PC-9 (cell line): Measurements from ENCODE around the gene ZNF784. TPM values are rescaled to one million over a fixed set of nuclear protein-coding genes. Genes with fewer than 3 reads are reported as not detected.

Experiments
- BruUV-seq: library from RNA; stranded (reverse); fragments of 400-500 nt; replicated peaks from 2 replicates; lab custom pipeline; 2021; lab: Mats Ljungman, UMichigan
- CTCF ChIA-PET: fragments of 300-600 bp; sonication (Branson Sonifier 250); formaldehyde crosslinking; loops from one replicate; lab custom pipeline; 2022; ENCODE audit warnings: antibody characterized with exemption; lab: Charles Lee
- POLR2A ChIA-PET: fragments of 300-600 bp; sonication (Branson Sonifier 250); formaldehyde crosslinking; loops from one replicate; lab custom pipeline; 2022; ENCODE audit warnings: antibody characterized with exemption; ENCODE audit not compliant: unreplicated experiment; lab: Charles Lee
- DNase-seq, 2 experiments: peaks; one replicate each; pipeline versions ENCODE4 v3.0.0 to v3.0.0-alpha.2; 2015 to 2022; ENCODE audit warnings: mixed read lengths in 1 of 2
- H2AFZ ChIP-seq: fragments of 200-600 bp; sonication (generic); 2 replicates; pipeline ENCODE4 v1.8.1; 2017; ENCODE audit warnings: antibody characterized with exemption
- H3F3A ChIP-seq: fragments of 200-600 bp; sonication (generic); 2 replicates; pipeline ENCODE4 v1.8.1; 2017; ENCODE audit warnings: antibody characterized with exemption, mild to moderate bottlenecking, low read depth; ENCODE audit not compliant: insufficient read depth
- H3K27ac ChIP-seq: fragments of 200-600 bp; sonication (generic); 2 replicates; pipeline ENCODE4 v1.6.1; 2016; ENCODE audit warnings: mixed run types
- H3K27me3 ChIP-seq: fragments of 200-600 bp; sonication (generic); 2 replicates; pipeline ENCODE4 v1.6.1; 2016; ENCODE audit warnings: low read depth, mixed run types; ENCODE audit not compliant: insufficient read depth
- H3K36me3 ChIP-seq: fragments of 200-600 bp; sonication (generic); 2 replicates; pipeline ENCODE4 v1.6.1; 2016; ENCODE audit warnings: low read depth, mixed run types
- H3K4me1 ChIP-seq: fragments of 200-600 bp; sonication (generic); replicated peaks from 2 replicates; pipeline ENCODE4 v1.6.1; 2016; ENCODE audit warnings: mixed run types; ENCODE audit not compliant: insufficient read depth
- H3K4me2 ChIP-seq: fragments of 200-600 bp; sonication (generic); 2 replicates; pipeline ENCODE4 v1.6.1; 2017; ENCODE audit warnings: mixed run types
- H3K4me3 ChIP-seq: fragments of 200-600 bp; sonication (generic); 2 replicates; pipeline ENCODE4 v1.6.1; 2016; ENCODE audit warnings: mixed run types
- H3K79me2 ChIP-seq: fragments of 200-600 bp; sonication (generic); 2 replicates; pipeline ENCODE4 v1.6.1; 2017; ENCODE audit warnings: low read depth, mixed run types
- H3K9me2 ChIP-seq: fragments of 200-600 bp; sonication (generic); 2 replicates; pipeline ENCODE4 v1.8.1; 2017; ENCODE audit warnings: mild to moderate bottlenecking; ENCODE audit not compliant: insufficient read depth
- H3K9me3 ChIP-seq: fragments of 200-600 bp; sonication (generic); 2 replicates; pipeline ENCODE4 v1.8.1; 2016; ENCODE audit warnings: low read depth; ENCODE audit not compliant: insufficient read depth
- H4K20me1 ChIP-seq: fragments of 200-600 bp; sonication (generic); 2 replicates; pipeline ENCODE4 v1.8.1; 2017; ENCODE audit not compliant: insufficient read depth
- EZH2 ChIP-seq: fragments of 200-600 bp; sonication (generic); IDR thresholded peaks from 2 replicates; pipeline ENCODE4 v1.8.0; 2017; ENCODE audit warnings: antibody characterized with exemption, low read depth
- intact Hi-C: fragments of 100-400 bp; cut with micrococcal nuclease; formaldehyde crosslinking; loops from one replicate; pipeline ENCODE4 v1.10.0; 2022; ENCODE audit not compliant: unreplicated experiment
- total RNA-seq: library from RNA; stranded (reverse); gene quantifications from 2 replicates; pipeline ENCODE4 v1.2.3, GENCODE V29; 2021
- TF ChIP-seq, protein P1 (sequence below): fragments of 200-600 bp; sonication (generic); conservative IDR thresholded peaks from 2 replicates; pipeline ENCODE4 v1.6.1; 2017; ENCODE audit warnings: mixed run types, antibody characterized with exemption, mild to moderate bottlenecking, moderate library complexity

The ZNF784 gene
- total RNA-seq, 1 experiment from 2014 or later: 5.4 TPM

DNA sequence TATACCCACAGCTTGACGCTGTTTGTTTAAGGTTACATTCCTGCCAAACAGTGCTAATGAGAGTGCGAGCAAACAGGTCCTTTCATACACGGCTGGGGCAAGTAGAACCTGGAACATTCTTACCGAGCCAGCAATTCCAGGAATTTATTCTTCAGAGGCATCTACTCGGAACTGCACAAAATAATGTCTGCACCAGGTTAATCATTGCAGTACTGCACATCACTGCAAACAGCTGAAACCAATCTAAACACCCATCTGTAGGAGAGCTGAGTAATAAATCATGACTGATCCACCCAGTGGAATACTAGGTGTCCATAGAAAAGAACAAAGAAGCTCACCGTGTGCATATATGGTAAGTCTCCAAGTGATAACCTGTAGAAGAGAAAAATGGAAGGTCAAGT, 42.5 kb downstream of the ZNF784 start:
- H3K9me3 ChIP-seq: no peaks in the 10 kb centered on the region
- ChIA-PET POLR2A (interaction anchor here (0.7 to 1.6 kb wide), 2 partner anchors 17 to 97 kb away, joined by 6 to 8 read pairs; partner anchors contain the start of genes FIZ1 and NAT14), CTCF (interaction anchor here (0.6 kb wide), 1 partner anchor 33 kb away, joined by 9 read pairs; no protein-coding TSS in a partner anchor)
- no peak for TF ChIP-seq EZH2
- TF ChIP-seq, protein P1, sequence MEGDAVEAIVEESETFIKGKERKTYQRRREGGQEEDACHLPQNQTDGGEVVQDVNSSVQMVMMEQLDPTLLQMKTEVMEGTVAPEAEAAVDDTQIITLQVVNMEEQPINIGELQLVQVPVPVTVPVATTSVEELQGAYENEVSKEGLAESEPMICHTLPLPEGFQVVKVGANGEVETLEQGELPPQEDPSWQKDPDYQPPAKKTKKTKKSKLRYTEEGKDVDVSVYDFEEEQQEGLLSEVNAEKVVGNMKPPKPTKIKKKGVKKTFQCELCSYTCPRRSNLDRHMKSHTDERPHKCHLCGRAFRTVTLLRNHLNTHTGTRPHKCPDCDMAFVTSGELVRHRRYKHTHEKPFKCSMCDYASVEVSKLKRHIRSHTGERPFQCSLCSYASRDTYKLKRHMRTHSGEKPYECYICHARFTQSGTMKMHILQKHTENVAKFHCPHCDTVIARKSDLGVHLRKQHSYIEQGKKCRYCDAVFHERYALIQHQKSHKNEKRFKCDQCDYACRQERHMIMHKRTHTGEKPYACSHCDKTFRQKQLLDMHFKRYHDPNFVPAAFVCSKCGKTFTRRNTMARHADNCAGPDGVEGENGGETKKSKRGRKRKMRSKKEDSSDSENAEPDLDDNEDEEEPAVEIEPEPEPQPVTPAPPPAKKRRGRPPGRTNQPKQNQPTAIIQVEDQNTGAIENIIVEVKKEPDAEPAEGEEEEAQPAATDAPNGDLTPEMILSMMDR: no peak
- H3K4me1 ChIP-seq: peaks cover 13% of the 10 kb centered on the region
- H3K79me2 ChIP-seq: peaks cover 18% of the 10 kb centered on the region
- peaks cover 46% of the 10 kb centered on the region; the same call in 1 of the 2 replicates for H3F3A ChIP-seq
- H3K27me3 ChIP-seq: 0 out of 2 replicates have a peak, but pooled peaks cover 5% of the 10 kb centered on the region
- H4K20me1 ChIP-seq: peaks cover 2% of the 10 kb centered on the region; the same call in 1 of the 2 replicates
- no peaks in the 10 kb centered on the region for H3K9me2 ChIP-seq
- H3K36me3 ChIP-seq: peaks cover 6% of the 10 kb centered on the region; the same call in 1 of the 2 replicates
- H3K27ac ChIP-seq: no peak overlapping the region
- no TSS peak for BruUV-seq
- intact Hi-C loops: no loop called here
- no peak overlapping the region for H2AFZ ChIP-seq
- no peak for DNase-seq
- no peak overlapping the region for H3K4me2 ChIP-seq
- H3K4me3 ChIP-seq: no peak overlapping the region

DNA sequence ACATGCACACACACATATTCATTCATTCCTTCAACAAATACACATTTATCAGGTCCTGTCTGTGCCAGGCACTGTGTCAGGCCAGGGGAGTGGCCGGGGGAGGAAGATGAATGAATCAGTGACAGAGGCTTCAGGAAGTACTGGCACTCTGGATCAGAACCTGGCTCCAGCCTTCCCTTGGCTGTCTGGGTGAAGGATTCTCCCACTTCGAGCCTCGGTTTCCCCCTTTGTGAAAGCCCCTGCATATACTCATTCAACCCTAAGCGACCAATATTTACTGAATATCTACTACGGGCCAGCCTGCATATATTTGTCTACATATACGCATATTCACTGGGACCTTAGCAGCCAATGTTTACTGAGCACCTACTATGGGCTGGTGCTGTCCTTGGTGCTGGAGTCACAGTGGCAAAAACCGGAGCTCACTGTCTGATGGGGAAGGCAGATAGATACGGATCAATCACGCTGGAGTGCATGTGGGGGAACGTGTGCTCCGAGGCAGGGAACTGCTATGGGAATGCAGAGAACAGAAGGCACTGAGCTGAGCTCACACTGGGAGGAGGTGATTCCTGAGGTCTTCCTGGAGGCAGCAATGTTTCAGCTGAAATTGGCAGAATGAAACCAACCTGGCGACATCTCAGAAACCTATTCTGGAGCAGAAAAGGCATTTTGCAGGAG, 43.1 kb downstream of the ZNF784 start:
- no peaks in the 10 kb centered on the region for H3K9me3 ChIP-seq
- H3K9me2 ChIP-seq: no peaks in the 10 kb centered on the region
- peak overlapping the region; percentile 91 for H3K4me2 ChIP-seq
- H2AFZ ChIP-seq: peak overlapping the region; percentile 87
- no peak for TF ChIP-seq EZH2
- TF ChIP-seq, protein P1: no peak
- ChIA-PET CTCF (interaction anchor here (0.5 to 0.6 kb wide), 2 partner anchors 32 to 1102 kb away, joined by 7 to 9 read pairs; no protein-coding TSS in a partner anchor), POLR2A (interaction anchor here (0.6 to 1.6 kb wide), 4 partner anchors 18 to 96 kb away, joined by 5 to 8 read pairs (median 6); partner anchors contain the start of genes FIZ1 and NAT14)
- H3K4me3 ChIP-seq: peak overlapping the region; percentile 98
- H3K27ac ChIP-seq: no peak overlapping the region
- no peak for DNase-seq
- peaks cover 18% of the 10 kb centered on the region for H3K79me2 ChIP-seq
- H3K4me1 ChIP-seq: peaks cover 8% of the 10 kb centered on the region
- H3K27me3 ChIP-seq: 0 out of 2 replicates have a peak, but pooled peaks cover 5% of the 10 kb centered on the region
- peaks cover 9% of the 10 kb centered on the region; the same call in 1 of the 2 replicates for H3K36me3 ChIP-seq
- peaks cover 7% of the 10 kb centered on the region; the same call in 1 of the 2 replicates for H4K20me1 ChIP-seq
- peaks cover 42% of the 10 kb centered on the region; the same call in 1 of the 2 replicates for H3F3A ChIP-seq
- TSS peak; percentile 63 for BruUV-seq
- intact Hi-C loops: no loop called here

DNA sequence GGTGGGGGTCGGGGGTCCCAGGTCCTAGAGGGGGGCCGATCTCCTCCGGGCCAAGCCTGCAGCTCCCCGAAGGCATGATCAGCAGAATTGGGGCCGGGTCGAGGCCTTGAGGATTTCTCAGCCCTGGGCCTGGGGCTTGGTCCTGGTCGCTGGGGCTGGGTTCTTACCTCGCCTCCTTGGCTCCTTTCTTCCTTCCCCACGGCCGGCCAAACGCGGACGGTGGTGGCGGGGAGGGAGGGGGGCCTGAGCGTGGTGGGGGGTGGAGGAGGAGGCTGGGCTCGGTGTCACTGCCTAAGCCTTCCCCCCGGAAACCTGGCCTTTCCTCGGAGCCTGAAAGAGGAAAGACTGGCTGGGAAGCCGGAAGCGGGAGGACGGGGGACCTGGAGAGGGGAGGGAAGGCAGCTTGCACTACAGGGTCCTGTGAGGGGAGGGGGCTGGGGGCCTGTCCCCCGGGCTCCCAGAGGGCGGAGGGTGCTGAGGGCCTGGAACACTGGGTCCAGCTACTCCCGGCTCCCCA, 43.7 kb downstream of the ZNF784 start, which contains the start of gene ZNF579:
TSS of gene ZNF579 (minus strand) at position 221 of the 517 bp plus-strand sequence. CDS start 1,209 bp downstream, outside the sequence.
- no peaks in the 10 kb centered on the region for H3K9me3 ChIP-seq
- POLR2A ChIA-PET: interaction anchor here (0.6 to 1.6 kb wide), 4 partner anchors 19 to 51 kb away, joined by 5 to 6 read pairs (median 6); partner anchors contain the start of gene FIZ1
- H3K27me3 ChIP-seq: 0 out of 2 replicates have a peak, but pooled peaks cover 5% of the 10 kb centered on the region
- peak within 1 kb of the TSS; percentile 87 for H2AFZ ChIP-seq
- no peaks in the 10 kb centered on the region for H3K9me2 ChIP-seq
- CTCF ChIA-PET: interaction anchor here (0.5 kb wide), 1 partner anchor 1101 kb away, joined by 7 read pairs; no protein-coding TSS in a partner anchor
- DNase-seq: peak; percentile 70 to 90
- H3K36me3 ChIP-seq: peaks cover 9% of the 10 kb centered on the region; the same call in 1 of the 2 replicates
- H3K4me3 ChIP-seq: peak within 1 kb of the TSS; percentile 98
- peaks cover 18% of the 10 kb centered on the region for H3K79me2 ChIP-seq
- H3K27ac ChIP-seq: peak within 1 kb of the TSS; percentile 62
- peak within 1 kb of the TSS; percentile 91 for H3K4me2 ChIP-seq
- no TSS peak for BruUV-seq
- H3F3A ChIP-seq: peaks cover 41% of the 10 kb centered on the region; the same call in 1 of the 2 replicates
- 0 out of 2 replicates have a peak, but pooled peaks cover 3% of the 10 kb centered on the region for H3K4me1 ChIP-seq
- intact Hi-C loops: loop anchor here (1.0 kb wide), 1 partner anchor 34 kb away; no protein-coding TSS in a partner anchor
- peaks cover 7% of the 10 kb centered on the region; the same call in 1 of the 2 replicates for H4K20me1 ChIP-seq
- TF ChIP-seq, protein P1: no peak
- TF ChIP-seq EZH2: no peak
